GM12891 (cell line): Measurements from ENCODE around the gene ALG10B.

ENCODE experiments used
- DNase-seq: peaks from one replicate; pipeline ENCODE4 v3.0.0; 2011; ENCODE audit warnings: low spot score; ENCODE audit not compliant: insufficient read length
- FAIRE-seq: peaks from 2 replicates; lab custom pipeline; 2011; peaks lifted over from hg19 to GRCh38; lab: Jason Lieb, UNC
- PAX5 ChIP-seq: IDR thresholded peaks from 2 replicates; pipeline ENCODE4 v1.6.1; 2011; ENCODE audit warnings: low read length, moderate library complexity, mild to moderate bottlenecking; ENCODE audit not compliant: insufficient read depth, severe bottlenecking
- POLR2AphosphoS5 ChIP-seq: IDR thresholded peaks from 2 replicates; pipeline ENCODE4 v1.6.1; 2011; ENCODE audit warnings: low read depth, low read length, control low read depth
- POU2F2 ChIP-seq: IDR thresholded peaks from 2 replicates; pipeline ENCODE4 v1.6.1; 2011; ENCODE audit warnings: low read depth, mild to moderate bottlenecking, control low read depth, low read length, moderate library complexity

The ALG10B gene

DNA sequence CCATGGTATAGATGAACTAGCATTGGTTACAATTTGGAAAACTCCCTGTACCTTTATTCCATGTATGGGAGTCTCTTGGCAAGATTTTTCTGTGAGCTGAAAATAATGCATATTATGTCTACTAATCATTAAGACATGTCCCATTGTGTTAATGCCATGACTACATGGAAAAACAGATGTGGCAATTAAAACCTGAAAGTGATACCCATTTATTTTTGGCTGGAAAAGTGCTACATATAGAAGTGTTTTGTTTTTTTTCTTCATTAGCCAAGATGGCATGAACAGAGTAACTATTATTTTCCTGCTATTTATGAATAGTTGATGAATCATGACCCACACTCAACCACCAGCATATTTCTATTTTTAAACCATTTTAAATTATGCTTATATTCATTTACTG, 58.2 kb downstream of the ALG10B start:
- FAIRE-seq (no peak), DNase-seq (no peak)
- TF ChIP-seq POLR2AphosphoS5 (no peak), POU2F2 (no peak), PAX5 (no peak)
